GM12801 (cell line): Measurements from ENCODE around the gene C11orf58.

Source experiments
- CTCF ChIP-seq: IDR thresholded peaks from one replicate; pipeline ENCODE4 v1.5.1; 2011; ENCODE audit warnings: control low read depth; ENCODE audit not compliant: insufficient read length; ENCODE audit errors: extremely low read depth

Gene C11orf58

GRCh38 chr11:16770016-16770415 lies 31.6 kb downstream of the C11orf58 start:
- no peak for TF ChIP-seq CTCF

- TF ChIP-seq CTCF: no peak
Measured at GRCh38 chr11:16771350-16772140, 33.1 kb downstream of the C11orf58 start.

- no peak for TF ChIP-seq CTCF
Measured at GRCh38 chr11:16772141-16772512, 33.7 kb downstream of the C11orf58 start.

GRCh38 chr11:16773981-16774935 lies 35.8 kb downstream of the C11orf58 start:
- no peak for TF ChIP-seq CTCF

- no peak for TF ChIP-seq CTCF
Measured at GRCh38 chr11:16774936-16775613, 36.6 kb downstream of the C11orf58 start.

- TF ChIP-seq CTCF: no peak
Measured at GRCh38 chr11:16775614-16776283, 37.3 kb downstream of the C11orf58 start.
